Transverse colon (tissue), 4 donors: ENCODE results near the gene CRADD. TPM values are rescaled to one million over a fixed set of nuclear protein-coding genes. Genes with fewer than 3 reads are reported as not detected.

Experiments used
- DNase-seq: peaks from one replicate; pipeline ENCODE4 v3.0.0-alpha.2; 2019
- H3K27ac ChIP-seq, 4 donors: fragments of 200-600 bp; sonication (generic); 2 replicates each; pipeline ENCODE4 v1.5.1; 2016 to 2018; ENCODE audit warnings: inconsistent platforms in 4 of 4
- H3K27me3 ChIP-seq: fragments of 200-600 bp; sonication (generic); 2 replicates; pipeline ENCODE4 v1.5.1; 2017; ENCODE audit warnings: inconsistent platforms
- H3K36me3 ChIP-seq, 4 donors: fragments of 200-600 bp; sonication (generic); 2 replicates each; pipeline ENCODE4 v1.5.1; 2017 to 2019; ENCODE audit warnings: inconsistent platforms in 4 of 4
- H3K4me1 ChIP-seq, 4 donors: fragments of 200-600 bp; sonication (generic); 2 replicates each; pipeline ENCODE4 v1.5.1; 2017 to 2020; ENCODE audit warnings: inconsistent platforms in 4 of 4
- H3K4me3 ChIP-seq, 4 donors: fragments of 200-600 bp; sonication (generic); 1 replicate in 1 of 4; 2 replicates in 3 of 4; pipeline versions ENCODE4 v1.5.1 to v1.6.1; 2017 to 2019; ENCODE audit warnings: inconsistent platforms in 4 of 4
- H3K9me3 ChIP-seq, 2 donors: fragments of 200-600 bp; sonication (generic); 2 replicates each; pipeline ENCODE4 v1.5.1; 2017 to 2019; ENCODE audit warnings: inconsistent platforms in 2 of 2
- EP300 ChIP-seq: sonication (generic); formaldehyde crosslinking; IDR thresholded peaks from one replicate; pipeline ENCODE4 v1.6.1; 2017; ENCODE audit warnings: antibody characterized with exemption, low read depth
- POLR2A ChIP-seq: fragments of 450-650 bp; IDR thresholded peaks from one replicate; pipeline ENCODE4 v1.6.1; 2016; ENCODE audit warnings: antibody characterized with exemption, mild to moderate bottlenecking, moderate library complexity
- POLR2AphosphoS5 ChIP-seq, 3 donors: sonication (generic); formaldehyde crosslinking; IDR thresholded peaks; one replicate each; pipeline ENCODE4 v1.6.1; 2016; ENCODE audit warnings: antibody characterized with exemption in 3 of 3
- WGBS, 2 donors: methylation state at CpG; one replicate each; pipeline ENCODE4 v1.1.5; 2018; ENCODE audit warnings: low coverage in 1 of 2; 5-methylcytosine and 5-hydroxymethylcytosine counted together
- in situ Hi-C, 4 donors: fragments of 200-750 bp; cut with MboI; loops; one replicate each; pipeline versions ENCODE4 v1.15.0 to v1.15.1; 2017; ENCODE audit warnings: low sequenced_read_pairs in 3 of 4, low pct_ligation_motif_present in 1 of 4, low pct_unique_long_range_greater_than_20kb in 1 of 4
- intact Hi-C: fragments of 100-400 bp; cut with DNase I; formaldehyde crosslinking; loops from one replicate; pipeline ENCODE4 v1.15.1; 2023; ENCODE audit warnings: low total_unique reads
- total RNA-seq, 4 donors: library from RNA; depleted of rRNA; stranded (reverse); fragments of >200 nt; gene quantifications; one replicate each; pipeline ENCODE4 v1.1.0, GENCODE V29; 2016
- TF ChIP-seq, protein P1 (sequence below), 5 experiments: fragments of 200-600 bp in 3 of 5; fragments of 450-650 bp in 2 of 5; sonication (generic) in 3 of 5; IDR thresholded peaks; 1 replicate in 2 of 5; 2 replicates in 3 of 5; pipeline ENCODE4 v1.5.1; 2016 to 2017; ENCODE audit warnings: antibody characterized with exemption in 5 of 5, inconsistent platforms in 3 of 5, mild to moderate bottlenecking in 2 of 5, moderate library complexity in 1 of 5

The CRADD gene
- total RNA-seq, 4 donors from 2014 or later, result 45.6 to 59.3 (median 56.3) TPM

DNA sequence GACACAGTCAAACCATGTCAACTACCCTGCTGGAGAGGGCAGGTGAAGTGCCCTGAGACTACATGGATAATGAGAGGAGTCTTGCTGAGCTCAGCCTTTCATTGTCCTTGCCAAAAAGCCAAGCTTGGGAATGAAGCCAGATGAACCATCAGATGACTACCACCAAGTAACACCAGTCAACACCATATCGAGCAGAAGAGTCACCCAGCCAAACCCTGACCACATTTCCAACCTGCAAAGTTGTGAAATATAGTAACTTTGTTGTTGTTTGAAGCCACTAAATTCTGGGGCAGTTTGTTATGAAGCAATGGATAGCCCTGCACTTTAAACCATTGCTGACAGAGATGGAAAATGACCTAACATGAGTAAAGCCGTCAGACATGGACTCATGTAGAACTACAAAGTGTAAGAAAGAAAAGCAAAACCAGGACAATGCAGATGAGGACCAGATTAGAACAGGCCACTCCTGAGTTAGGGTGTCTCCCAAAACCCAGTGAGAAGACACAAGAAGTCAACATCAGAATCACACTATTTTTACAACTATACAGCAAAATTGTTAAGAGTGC is 12.5 kb upstream of the CRADD start:
- Histone ChIP-seq H3K4me1 (no peaks in the 10 kb centered on the region), H3K36me3 (no peaks in the 10 kb centered on the region), H3K27me3 (no peaks in the 10 kb centered on the region), H3K9me3 (no peaks in the 10 kb centered on the region), H3K4me3 (no peak overlapping the region), H3K27ac (no peak overlapping the region)
- 73 to 80% methylated on average over 1 to 2 of the region's 2 CpGs for WGBS, 2 donors
- DNase-seq, result no peak
- intact Hi-C loops, result no loop called here
- in situ Hi-C loops, result no loop called here
- TF ChIP-seq EP300 (no peak), POLR2A (no peak), POLR2AphosphoS5 (IDR thresholded peaks at IDR 0.05) (no peak)
- TF ChIP-seq, protein P1, sequence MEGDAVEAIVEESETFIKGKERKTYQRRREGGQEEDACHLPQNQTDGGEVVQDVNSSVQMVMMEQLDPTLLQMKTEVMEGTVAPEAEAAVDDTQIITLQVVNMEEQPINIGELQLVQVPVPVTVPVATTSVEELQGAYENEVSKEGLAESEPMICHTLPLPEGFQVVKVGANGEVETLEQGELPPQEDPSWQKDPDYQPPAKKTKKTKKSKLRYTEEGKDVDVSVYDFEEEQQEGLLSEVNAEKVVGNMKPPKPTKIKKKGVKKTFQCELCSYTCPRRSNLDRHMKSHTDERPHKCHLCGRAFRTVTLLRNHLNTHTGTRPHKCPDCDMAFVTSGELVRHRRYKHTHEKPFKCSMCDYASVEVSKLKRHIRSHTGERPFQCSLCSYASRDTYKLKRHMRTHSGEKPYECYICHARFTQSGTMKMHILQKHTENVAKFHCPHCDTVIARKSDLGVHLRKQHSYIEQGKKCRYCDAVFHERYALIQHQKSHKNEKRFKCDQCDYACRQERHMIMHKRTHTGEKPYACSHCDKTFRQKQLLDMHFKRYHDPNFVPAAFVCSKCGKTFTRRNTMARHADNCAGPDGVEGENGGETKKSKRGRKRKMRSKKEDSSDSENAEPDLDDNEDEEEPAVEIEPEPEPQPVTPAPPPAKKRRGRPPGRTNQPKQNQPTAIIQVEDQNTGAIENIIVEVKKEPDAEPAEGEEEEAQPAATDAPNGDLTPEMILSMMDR (IDR thresholded peaks at IDR 0.05), result no peak

DNA sequence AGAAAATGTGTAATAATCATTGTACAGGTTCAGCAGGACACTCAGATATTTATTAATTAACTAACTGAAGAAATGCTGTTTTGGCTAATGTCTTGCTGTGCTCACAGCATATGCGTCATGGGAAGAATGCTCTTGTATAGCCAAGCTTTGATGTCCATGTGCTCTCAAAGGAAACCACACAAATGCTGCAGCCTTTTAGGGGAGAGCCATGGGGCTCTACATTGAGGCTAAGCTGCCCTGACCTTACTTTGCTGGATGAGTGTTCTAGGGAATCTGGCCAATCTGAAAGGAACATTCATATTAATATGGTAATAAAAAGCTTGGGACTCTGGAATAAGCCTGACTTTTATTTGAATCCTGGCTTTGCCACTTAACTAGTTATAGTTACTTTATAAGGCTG is 9.5 kb upstream of the CRADD start:
- no peaks in the 10 kb centered on the region for H3K4me1 ChIP-seq
- intact Hi-C loops (no loop called here), in situ Hi-C loops (no loop called here)
- no peaks in the 10 kb centered on the region for H3K27me3 ChIP-seq
- TF ChIP-seq, protein P1 (IDR thresholded peaks at IDR 0.05), result no peak
- TF ChIP-seq POLR2AphosphoS5 (IDR thresholded peaks at IDR 0.05) (peak in 1 of 3 donors; percentile 15), EP300 (peak; percentile 57), POLR2A (no peak)
- no peaks in the 10 kb centered on the region for H3K9me3 ChIP-seq
- H3K36me3 ChIP-seq, result no peaks in the 10 kb centered on the region
- 64% methylated on average over 1 of the region's 1 CpG for WGBS, 2 donors
- no peak overlapping the region for H3K27ac ChIP-seq
- DNase-seq, result no peak
- no peak overlapping the region for H3K4me3 ChIP-seq

DNA sequence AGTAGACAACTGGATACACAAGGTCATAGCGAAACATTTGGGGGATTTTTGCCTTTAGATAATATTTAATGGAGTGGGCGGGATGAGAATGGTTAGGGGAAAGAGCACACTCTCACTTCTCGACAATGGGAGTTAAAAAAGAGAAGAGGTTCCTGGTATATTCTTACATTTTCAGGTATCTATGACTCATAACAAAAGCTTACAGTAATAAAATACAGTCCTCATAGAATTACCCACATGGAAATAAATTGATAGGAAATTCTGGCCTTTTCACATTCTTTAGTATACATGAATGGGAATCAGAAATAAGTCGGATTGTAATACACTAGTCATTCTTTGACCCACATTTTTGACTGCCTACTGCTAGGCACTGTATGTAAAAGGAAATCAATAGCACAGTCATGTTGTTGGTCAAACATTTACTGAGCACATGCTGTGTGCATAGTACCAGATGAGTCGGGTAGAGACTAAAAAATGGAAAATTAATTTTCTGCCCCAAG is 8.2 kb upstream of the CRADD start:
- Histone ChIP-seq H3K27me3 (peaks cover under 1% of the 10 kb centered on the region), H3K27ac (no peak overlapping the region), H3K9me3 (no peaks in the 10 kb centered on the region), H3K36me3 (no peaks in the 10 kb centered on the region), H3K4me3 (no peak overlapping the region), H3K4me1 (no peaks in the 10 kb centered on the region)
- DNase-seq, result no peak
- intact Hi-C loops, result no loop called here
- TF ChIP-seq POLR2A (no peak), EP300 (no peak)
- TF ChIP-seq, protein P1 (IDR thresholded peaks at IDR 0.05), result no peak
- in situ Hi-C loops, result no loop called here
- 81 to 84% methylated on average over 5 of the region's 5 CpGs for WGBS, 2 donors

DNA sequence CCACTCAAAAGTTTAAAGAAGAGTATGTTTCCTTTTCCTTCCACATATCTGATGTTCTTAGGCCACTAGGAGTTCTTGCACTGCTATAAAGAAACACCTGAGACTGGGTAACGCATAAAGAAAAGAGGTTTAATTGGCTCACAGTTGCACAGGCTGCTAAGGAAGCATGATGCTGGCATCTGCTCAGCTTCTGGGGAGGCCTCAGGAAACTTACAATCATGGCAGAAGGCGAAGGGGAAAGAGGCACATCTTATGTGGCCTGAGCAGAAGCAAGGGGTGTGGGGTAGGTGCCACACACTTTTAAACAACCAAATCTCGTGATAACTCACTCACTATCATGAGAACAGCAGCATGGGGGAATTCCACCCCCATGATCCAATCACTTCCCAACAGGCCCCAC is 7.7 kb upstream of the CRADD start:
- Histone ChIP-seq H3K27me3 (peaks cover 5% of the 10 kb centered on the region), H3K9me3 (no peaks in the 10 kb centered on the region), H3K4me3 (no peak overlapping the region), H3K4me1 (no peaks in the 10 kb centered on the region), H3K27ac (no peak overlapping the region), H3K36me3 (no peaks in the 10 kb centered on the region)
- in situ Hi-C loops, result no loop called here
- WGBS, 2 donors, result 89 to 94% methylated on average over 2 to 3 of the region's 3 CpGs
- TF ChIP-seq POLR2A, result no peak
- TF ChIP-seq EP300, result no peak
- TF ChIP-seq, protein P1 (IDR thresholded peaks at IDR 0.05), result no peak
- TF ChIP-seq POLR2AphosphoS5 (IDR thresholded peaks at IDR 0.05), result no peak
- DNase-seq, result no peak
- intact Hi-C loops, result no loop called here
